Urinary bladder (tissue), 4 donors: ENCODE data around the gene ARTN. TPM values are rescaled to one million over a fixed set of nuclear protein-coding genes. Genes with fewer than 3 reads are reported as not detected.

Source experiments
- DNase-seq: peaks from one replicate; pipeline ENCODE4 v3.0.0-alpha.2; 2015; ENCODE audit errors: extremely low spot score
- H3K27ac ChIP-seq: one replicate; pipeline ENCODE4 v1.5.1; 2013; ENCODE audit warnings: low read depth, mild to moderate bottlenecking, moderate library complexity
- H3K36me3 ChIP-seq: one replicate; pipeline ENCODE4 v1.6.1; 2013; ENCODE audit warnings: mild to moderate bottlenecking, moderate library complexity; ENCODE audit not compliant: insufficient read depth
- H3K4me1 ChIP-seq: one replicate; pipeline ENCODE4 v1.6.1; 2013; ENCODE audit warnings: mild to moderate bottlenecking, moderate library complexity; ENCODE audit not compliant: insufficient read depth
- H3K4me3 ChIP-seq: one replicate; pipeline ENCODE4 v1.5.1; 2013; ENCODE audit warnings: low read depth, low read length
- WGBS: extraction: QIAGEN DNeasy Blood & Tissue Kit; methylation state at CpG from one replicate; pipeline ENCODE4 v1.1.7; 2013; 5-methylcytosine and 5-hydroxymethylcytosine counted together
- polyA plus RNA-seq: library from polyadenylated mRNA; stranded (reverse); fragments of 200-250 nt; gene quantifications from one replicate; pipeline ENCODE4 v1.2.3, GENCODE V29; 2013
- total RNA-seq: library from RNA; depleted of rRNA; stranded (reverse); fragments of >200 nt; gene quantifications from one replicate; pipeline ENCODE4 v1.2.3, GENCODE V29; 2014
- donor health status: healthy with polysubstance abuse.
- donor health status: healthy.

ARTN gene, protein sequence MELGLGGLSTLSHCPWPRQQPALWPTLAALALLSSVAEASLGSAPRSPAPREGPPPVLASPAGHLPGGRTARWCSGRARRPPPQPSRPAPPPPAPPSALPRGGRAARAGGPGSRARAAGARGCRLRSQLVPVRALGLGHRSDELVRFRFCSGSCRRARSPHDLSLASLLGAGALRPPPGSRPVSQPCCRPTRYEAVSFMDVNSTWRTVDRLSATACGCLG
- total RNA-seq (1.4 TPM), polyA plus RNA-seq (2.4 TPM)

DNA sequence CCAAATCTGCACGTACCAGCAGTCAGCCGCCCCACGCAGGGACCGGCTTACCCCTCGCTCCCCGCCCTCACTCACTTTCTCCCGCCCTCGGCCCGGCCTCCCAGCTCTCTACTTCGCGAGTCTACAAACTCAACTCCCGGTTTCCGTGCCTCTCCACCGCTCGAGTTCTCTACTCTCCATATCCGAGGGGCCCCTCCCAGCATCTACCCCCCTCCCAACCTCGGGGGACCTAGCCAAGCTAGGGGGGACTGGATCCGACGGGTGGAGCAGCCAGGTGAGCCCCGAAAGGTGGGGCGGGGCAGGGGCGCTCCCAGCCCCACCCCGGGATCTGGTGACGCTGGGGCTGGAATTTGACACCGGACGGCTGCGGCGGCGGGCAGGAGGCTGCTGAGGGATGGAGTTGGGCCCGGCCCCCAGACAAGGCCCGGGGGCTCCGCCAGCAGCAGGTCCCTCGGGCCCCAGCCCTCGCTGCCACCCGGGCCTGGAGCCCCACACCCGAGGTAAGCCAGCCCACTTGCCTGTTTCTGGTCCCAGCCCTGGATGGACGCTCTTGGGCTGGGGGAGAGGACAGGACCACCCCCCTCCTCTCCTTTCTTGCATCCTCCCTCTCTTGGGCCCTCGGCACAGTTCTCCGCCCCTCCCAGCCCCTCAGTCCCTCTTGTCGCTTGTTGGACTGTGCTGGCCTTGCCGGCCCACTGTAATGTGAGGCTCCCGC lies at the start of gene ARTN:
ARTN (plus strand) TSS at position 416 of the 715 bp plus-strand sequence. CDS start 1,856 bp downstream, outside the sequence.
- H3K4me3 ChIP-seq: peak within 1 kb of the TSS; percentile 22
- WGBS: 4% methylated on average over 42 of the region's 42 CpGs
- no peaks in the 10 kb centered on the region for H3K36me3 ChIP-seq
- DNase-seq: peak; percentile 31
- no peaks in the 10 kb centered on the region for H3K4me1 ChIP-seq
- H3K27ac ChIP-seq: no peak within 1 kb of the TSS

DNA sequence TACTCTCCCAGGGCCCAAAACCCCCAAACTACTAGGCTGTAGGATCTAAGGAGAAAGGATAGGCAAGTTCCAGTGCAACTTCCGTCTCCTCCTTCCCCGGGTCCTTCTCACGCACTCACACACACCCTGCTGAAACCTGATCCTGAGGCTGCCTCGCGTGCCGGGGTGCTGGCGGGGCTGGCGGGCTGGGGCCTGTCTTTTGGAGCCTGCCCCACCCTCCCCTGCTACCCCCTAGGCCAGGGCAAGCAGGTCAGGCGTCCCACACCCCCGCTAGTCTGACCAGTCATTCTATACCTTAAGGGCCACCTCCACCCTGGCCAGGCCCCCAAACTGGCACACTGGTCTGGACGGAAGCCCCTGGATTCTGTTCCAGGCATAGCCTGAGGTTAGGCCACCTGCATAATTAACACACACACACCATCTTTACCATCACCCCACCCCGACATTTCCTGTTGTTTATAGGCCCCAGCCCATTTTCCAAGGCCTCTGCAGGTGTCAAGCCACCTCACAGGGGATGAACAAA lies 48.3 kb upstream of the ARTN start:
- Histone ChIP-seq H3K4me1 (no peaks in the 10 kb centered on the region), H3K27ac (no peak overlapping the region), H3K36me3 (no peaks in the 10 kb centered on the region), H3K4me3 (no peak overlapping the region)
- peak; percentile 39 for DNase-seq
- WGBS: 71% methylated on average over 12 of the region's 12 CpGs

DNA sequence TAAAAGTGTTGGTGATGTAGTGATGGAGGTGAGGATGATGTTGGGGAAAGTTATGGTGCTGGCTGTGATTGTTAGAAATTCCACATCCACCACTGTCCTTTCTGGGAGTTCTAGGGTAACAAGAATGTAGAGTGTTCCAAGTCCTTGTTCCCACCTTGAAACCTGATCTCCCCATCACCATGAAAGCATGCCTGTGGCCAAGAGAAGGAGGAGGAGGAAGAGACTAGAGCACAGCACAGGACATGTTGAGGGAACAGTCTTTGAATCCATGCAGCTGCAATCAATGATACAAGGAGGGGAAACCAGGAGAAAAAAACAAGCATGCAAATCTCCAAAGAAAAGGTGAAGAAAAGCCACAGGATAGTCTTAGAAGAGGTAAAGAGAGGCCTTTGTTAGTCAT lies 45.9 kb upstream of the ARTN start:
- H3K27ac ChIP-seq: no peak overlapping the region
- H3K4me1 ChIP-seq: no peaks in the 10 kb centered on the region
- H3K36me3 ChIP-seq: no peaks in the 10 kb centered on the region
- H3K4me3 ChIP-seq: no peak overlapping the region
- no peak for DNase-seq

DNA sequence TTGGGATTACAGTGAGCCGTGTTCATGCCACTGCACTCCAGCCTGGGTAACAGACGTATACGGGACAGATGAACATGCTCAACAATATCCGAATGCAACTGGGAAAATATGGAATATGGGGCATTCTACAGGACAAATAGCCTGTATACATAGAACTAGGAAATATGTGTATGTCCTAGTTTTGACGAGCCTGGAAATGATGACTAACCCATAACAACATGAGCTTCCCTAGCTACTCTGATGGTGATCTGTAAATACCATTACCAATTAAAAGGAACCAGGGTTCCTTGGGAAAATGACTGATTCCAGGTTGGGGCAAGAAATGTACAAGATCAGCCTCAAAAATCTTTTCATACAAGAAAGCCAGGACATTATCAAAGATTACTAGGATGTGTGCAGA lies 42.8 kb upstream of the ARTN start:
- Histone ChIP-seq H3K4me1 (no peaks in the 10 kb centered on the region), H3K36me3 (no peaks in the 10 kb centered on the region), H3K27ac (no peak overlapping the region), H3K4me3 (no peak overlapping the region)
- 90% methylated on average over 5 of the region's 5 CpGs for WGBS
- no peak for DNase-seq

DNA sequence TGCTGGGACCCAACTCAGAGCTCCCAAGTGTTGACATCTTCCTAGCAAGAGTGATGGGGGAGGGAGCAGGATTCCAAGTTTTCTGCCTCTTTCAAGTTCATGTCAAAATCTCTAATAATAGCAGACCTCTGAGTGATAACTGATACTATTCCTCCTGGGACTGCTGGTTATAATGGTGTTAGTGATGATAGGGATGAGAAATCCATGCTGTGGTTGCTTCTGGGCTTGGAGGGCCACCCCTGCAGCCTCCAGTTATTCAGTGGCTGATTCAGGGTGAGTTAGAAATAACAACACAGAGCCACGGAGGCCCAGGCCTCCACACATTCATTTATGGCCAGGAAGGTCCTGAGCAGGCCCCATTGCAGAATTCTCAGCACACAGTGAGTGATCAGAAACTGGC lies 40.6 kb upstream of the ARTN start:
- Histone ChIP-seq H3K4me3 (no peak overlapping the region), H3K36me3 (no peaks in the 10 kb centered on the region), H3K4me1 (no peaks in the 10 kb centered on the region), H3K27ac (no peak overlapping the region)
- DNase-seq: no peak
- 50% methylated on average over 1 of the region's 1 CpG for WGBS

DNA sequence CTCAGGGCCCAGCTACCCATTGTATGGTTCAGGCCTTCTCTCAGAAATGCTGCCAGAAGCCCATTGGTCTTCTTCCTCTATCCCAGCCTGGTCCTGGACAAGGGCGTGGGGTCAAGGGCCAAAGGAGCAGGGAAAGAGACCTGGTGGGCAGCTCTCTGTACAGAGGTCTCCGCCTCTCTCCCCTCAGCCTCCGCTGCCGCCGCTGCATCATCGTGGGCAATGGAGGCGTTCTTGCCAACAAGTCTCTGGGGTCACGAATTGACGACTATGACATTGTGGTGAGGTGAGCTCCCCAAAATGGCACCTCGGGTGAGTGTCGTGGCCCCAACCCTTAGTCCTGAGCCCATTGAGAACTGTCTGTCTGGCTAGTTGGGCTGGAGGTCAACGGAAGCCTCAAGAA lies 34.6 kb upstream of the ARTN start:
- 97% methylated on average over 12 of the region's 12 CpGs for WGBS

DNA sequence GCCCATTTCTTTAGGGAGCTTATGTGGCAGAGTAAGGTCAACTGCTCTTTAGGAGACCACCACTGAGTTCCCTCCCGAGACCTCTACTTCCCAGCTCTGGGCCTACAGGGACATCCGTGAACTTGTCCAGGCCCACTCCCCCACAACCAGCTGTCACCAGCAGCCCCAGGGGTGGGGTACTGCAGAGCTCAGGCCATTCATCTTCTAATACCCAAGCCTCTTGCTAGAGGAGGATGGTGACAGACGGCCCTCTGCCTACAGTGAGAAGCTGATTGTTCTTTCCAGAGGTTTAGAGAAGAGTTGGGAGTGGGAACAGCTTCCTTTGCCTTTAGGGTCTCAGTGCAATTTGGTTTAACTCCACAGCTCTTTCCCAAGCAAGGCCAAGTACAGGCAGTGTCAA lies 33.2 kb upstream of the ARTN start:
- DNase-seq: no peak
- Histone ChIP-seq H3K4me3 (no peak overlapping the region), H3K27ac (no peak overlapping the region), H3K36me3 (no peaks in the 10 kb centered on the region), H3K4me1 (no peaks in the 10 kb centered on the region)
- WGBS: 93% methylated on average over 3 of the region's 3 CpGs

More for the DNA sequence above, 34.6 kb upstream of the ARTN start:
- no peaks in the 10 kb centered on the region for H3K4me1 ChIP-seq
- H3K36me3 ChIP-seq: no peaks in the 10 kb centered on the region
- H3K4me3 ChIP-seq: no peak overlapping the region
- H3K27ac ChIP-seq: no peak overlapping the region
- no peak for DNase-seq

DNA sequence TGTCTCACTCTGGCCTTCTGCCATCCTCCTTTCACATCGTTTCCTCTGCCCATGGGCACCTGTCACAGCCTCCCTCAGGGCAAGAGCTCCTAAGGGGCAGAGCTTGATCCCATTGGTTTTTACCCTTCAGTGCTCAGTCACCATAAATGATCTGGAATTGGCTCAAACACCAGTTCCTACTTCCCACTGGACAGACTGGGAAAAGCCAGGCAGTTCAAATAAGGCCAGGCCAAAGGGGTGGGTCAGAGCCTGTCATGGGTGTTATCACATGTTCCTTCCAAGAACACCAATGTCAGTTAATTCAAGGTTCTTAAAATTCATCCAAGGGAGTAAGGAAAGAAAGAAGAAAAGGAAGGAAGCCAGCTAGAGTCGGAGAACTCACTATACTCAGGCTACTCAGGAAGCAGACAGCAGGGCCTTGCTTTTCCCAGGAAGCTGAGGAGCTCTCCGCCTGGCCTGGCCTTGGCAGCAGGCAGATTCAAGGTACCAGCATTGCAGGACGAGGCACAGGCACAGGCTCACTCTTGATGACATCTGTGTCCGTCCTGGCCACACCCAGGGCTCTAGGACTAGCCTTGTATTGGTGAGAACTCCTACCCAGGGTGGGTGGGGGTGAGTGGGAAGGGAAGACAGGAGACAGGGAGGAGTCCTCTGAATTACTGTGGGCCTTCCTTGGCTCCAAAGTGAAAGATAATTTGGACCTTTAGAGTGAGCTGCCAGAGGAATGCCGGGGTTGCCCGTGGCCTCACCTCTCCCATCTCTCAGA lies 32.2 kb upstream of the ARTN start:
- Histone ChIP-seq H3K36me3 (no peaks in the 10 kb centered on the region), H3K27ac (no peak overlapping the region), H3K4me1 (no peaks in the 10 kb centered on the region), H3K4me3 (no peak overlapping the region)
- DNase-seq: no peak
- WGBS: 90% methylated on average over 7 of the region's 7 CpGs

DNA sequence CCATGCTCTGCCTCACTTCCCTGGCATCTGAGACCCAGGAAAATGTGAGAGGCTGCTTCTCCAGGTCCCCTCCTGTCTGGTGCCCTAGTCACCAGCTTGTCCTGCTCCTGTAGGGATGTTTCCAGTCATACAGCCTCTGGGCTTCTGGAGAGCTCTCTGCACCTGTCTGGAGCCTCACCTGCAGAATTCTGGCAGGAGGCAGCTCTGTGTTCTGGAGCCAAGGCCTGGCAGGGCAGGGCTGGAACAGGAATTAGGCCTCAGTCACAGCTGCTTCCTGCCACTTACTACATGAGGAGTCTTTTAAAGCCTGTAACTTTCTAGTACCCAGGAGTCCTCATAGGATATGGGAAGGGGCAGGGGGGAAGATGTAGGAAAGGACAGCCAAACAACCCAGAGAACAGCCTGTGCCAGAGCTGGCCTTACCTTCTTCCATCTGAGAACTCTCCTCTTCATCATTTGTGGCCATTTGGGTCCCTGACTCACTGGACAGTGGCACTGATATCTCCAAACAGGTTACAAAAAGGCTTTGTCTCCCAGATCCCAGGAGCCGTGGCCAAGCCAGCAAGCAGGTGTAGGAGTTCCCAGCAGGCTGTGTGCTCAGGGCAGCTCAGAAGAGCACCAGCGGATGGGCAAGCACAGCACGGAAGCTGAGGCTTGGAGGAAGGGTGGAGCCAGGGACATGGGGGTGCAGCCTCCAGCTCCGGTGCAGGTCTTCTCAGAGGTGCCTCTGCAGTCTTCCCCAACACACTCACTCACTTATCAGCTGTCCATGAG lies 31.4 kb upstream of the ARTN start:
- 94% methylated on average over 4 of the region's 4 CpGs for whole genome bisulfite sequencing

DNA sequence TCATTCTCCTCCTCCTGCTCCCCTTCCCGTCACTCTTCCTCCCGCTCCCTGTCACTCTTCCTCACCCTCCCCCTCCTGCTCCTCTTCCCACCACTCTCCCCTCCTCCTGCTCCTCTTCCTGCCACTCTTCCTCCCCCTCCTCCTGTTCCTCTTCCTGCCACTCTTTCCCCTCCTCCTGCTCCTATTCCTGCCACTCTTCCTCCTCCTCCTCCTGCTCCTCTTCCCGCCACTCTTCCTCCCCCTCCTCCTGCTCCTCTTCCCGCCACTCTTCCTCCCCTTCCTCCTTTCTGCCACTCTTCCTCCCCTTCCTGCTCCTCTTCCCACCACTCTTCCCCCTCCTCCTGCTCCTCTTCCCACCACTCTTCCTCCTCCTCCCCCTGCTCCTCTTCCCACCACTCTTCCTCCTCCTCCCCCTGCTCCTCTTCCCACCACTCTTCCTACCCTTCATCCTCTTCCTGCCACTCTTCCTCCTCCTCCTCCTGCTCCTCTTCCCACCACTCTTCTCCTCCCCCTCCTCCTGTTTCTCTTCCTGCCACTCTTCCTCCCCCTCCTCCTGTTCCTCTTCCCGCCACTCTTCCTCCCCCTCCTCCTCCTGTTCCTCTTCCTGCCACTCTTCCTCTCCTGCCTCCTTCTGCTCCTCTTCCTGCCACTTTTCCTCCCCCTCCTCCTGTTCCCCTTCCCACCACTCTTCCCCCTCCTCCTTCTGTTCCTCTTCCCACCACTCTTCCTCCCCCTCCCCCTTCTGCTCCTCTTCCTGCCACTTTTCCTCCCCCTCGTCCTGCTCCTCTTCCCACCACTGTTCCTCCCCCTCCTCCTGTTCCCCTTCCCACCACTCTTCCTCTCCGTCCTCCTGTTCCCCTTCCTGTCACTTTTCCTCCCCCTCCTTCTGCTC lies 28.7 kb upstream of the ARTN start:
- no peak overlapping the region for H3K4me3 ChIP-seq
- H3K36me3 ChIP-seq: no peaks in the 10 kb centered on the region
- no peak for DNase-seq
- H3K4me1 ChIP-seq: no peaks in the 10 kb centered on the region
- WGBS: 63% methylated on average over 6 of the region's 7 CpGs
- no peak overlapping the region for H3K27ac ChIP-seq

More for the DNA sequence above, 31.4 kb upstream of the ARTN start:
- Histone ChIP-seq H3K4me3 (no peak overlapping the region), H3K4me1 (no peaks in the 10 kb centered on the region), H3K27ac (no peak overlapping the region), H3K36me3 (no peaks in the 10 kb centered on the region)
- DNase-seq: no peak

DNA sequence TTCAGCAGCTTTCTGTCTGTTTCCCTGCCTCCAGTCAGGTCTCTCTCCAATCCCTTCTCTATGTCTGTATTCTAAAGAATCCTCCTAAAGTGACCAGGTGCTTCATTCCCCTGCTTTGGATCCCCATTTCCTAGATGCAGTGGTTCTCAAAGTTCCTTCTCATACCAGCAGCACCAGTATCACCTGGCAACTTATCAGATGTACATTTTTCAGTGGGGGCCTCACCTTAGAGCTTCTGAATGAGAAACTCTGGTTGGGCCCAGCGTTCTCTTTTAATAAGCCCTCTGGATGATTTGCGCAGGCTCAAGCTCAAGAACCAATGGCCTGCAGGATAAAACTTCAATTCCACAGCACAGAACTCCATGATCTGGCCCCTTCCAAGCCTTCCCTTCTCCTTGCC lies 25.4 kb upstream of the ARTN start:
- Histone ChIP-seq H3K36me3 (no peaks in the 10 kb centered on the region), H3K27ac (no peak overlapping the region), H3K4me3 (no peak overlapping the region), H3K4me1 (no peaks in the 10 kb centered on the region)
- 98% methylated on average over 2 of the region's 2 CpGs for WGBS
- no peak for DNase-seq

DNA sequence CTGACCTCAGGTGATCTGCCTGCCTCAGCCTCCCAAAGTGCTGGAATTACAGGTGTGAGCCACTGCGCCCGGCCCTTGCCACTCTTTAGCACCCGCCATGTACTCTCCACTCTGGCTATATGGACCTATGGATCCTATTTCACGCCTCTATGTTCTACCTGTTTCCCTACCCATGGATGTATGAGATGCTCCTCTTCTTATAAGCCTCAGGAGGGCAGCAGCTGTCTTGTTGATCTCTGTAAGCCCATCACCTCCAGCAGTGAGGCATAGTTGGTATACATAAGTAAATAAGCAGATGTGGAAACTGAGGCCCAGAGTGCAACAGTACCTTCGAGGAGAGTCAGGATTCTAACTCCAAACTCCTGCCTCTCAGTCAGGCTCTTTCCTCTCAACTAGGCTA lies 24.7 kb upstream of the ARTN start:
- H3K4me3 ChIP-seq: no peak overlapping the region
- DNase-seq: no peak
- no peaks in the 10 kb centered on the region for H3K36me3 ChIP-seq
- H3K4me1 ChIP-seq: no peaks in the 10 kb centered on the region
- H3K27ac ChIP-seq: no peak overlapping the region
- WGBS: 97% methylated on average over 5 of the region's 5 CpGs
